Bone marrow (tissue), 2 donors: Measurements from ENCODE around the gene TNNC1.

Experiments
- DNase-seq, 2 donors: peaks; one replicate each; lab custom pipeline; 2025; lab: John Stamatoyannopoulos, UW

Gene TNNC1

DNA sequence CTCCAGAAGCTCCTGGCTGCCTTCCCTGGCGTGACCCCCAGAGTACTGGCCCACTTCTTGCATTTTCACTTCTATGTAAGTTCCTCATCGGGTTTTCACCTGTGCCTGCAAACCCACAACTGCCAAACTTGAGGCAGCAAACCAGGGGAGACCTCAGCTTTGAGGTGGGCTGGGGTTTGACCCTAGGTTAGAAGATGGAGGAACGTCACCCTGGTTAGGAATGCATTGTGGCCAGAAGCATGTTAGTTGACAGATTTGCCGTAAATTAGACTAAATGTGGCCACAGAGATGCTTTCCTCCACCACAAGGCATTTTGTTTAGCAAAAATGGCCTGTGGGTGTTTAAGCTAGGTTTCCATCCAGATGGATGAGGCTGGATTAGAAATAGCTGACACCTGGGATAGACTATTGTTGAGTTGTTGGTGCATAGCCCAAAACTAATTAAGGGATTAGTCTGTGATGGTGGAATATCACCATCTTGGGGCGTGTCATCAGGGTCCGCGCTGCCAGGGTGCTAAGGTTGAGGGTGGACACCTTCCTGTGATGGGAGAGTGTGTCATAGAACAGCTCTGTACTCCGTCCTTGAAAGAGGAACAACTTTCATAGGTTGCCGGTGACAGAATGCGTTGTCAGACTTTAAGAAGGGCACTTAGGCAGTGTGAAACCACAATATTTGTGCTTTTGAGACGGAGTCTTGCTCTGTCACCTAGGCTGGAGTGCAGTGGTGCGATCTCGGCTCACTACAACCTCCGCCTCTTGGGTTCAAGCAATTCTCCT is 5.1 kb upstream of the TNNC1 start:
- no peak for DNase-seq

DNA sequence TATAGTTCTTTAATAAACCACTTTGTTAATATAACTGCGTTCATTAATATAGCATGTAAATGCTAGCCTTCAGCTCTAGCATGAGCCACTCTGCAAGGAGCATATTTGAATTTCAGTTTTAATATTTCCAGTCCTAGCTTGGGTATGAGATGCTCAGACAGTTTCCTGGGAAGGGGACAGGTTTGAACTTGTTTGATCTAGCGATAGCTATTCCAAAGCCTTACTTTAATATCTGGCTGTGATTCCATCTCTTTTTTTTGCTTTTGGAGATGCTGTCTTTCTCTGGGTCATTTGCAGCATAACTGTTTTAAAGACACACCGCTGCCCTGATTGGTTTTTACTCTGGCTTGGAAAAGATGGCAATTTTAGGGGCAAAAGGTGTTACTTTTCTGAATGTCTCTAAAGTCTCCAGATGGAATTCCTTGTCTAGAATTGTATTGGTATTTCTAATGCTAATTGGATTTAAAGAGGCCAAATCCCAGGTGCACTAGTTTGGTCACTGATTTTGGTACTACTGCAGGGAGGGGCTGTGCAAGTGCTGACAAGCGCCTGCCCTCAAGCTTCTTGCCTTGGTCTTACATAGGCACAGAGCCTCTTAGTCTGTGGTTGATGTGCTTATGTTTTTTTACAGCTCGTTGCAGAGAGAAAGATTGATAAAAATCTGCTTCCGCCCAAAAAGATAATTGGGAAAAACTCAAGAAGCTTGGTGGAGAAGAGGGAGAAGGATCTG is 4.4 kb upstream of the TNNC1 start:
- DNase-seq: no peak

- no peak for DNase-seq
These were observed 3.0 kb upstream of the TNNC1 start for GRCh38 chr3:52456800-52457183.

DNA sequence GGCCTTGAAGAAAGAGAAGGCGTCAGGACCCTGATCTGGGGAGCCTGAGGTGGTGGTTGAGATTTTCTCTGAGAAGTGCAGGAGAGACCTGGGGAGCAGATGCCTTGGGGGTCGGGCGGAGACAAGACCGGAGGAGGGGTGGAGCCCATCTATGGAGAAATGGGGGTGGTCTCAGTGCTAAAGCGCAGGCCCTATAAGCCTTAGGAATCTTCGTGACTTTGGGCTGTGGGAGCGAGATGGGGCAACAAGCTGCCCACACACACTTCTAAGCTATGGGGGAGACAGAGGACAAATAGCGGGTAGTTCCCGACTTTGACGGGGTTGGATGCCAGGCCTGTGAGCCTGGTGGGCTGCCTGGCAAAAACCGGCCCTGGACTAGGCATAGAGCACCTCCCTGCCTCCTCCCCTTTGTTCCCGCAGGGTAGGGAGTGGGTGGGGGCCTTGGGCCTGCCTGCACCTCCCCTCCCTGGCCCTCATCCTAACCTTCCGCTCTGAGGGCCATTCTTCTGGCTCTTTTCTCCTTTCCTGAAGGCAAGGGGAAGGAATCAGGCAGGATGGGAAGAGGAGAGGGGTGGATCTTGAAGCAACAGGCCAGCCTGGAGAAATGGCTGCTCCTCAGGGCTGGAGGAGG is 2.4 kb upstream of the TNNC1 start:
- no peak for DNase-seq

- peak; percentile 61 to 77 for DNase-seq
These were observed 1.7 kb upstream of the TNNC1 start, which contains the start of gene NISCH for GRCh38 chr3:52455283-52456168. NISCH (plus strand) TSS chr3:52455604; CDS start chr3:52455642, 38 bp downstream.

DNA sequence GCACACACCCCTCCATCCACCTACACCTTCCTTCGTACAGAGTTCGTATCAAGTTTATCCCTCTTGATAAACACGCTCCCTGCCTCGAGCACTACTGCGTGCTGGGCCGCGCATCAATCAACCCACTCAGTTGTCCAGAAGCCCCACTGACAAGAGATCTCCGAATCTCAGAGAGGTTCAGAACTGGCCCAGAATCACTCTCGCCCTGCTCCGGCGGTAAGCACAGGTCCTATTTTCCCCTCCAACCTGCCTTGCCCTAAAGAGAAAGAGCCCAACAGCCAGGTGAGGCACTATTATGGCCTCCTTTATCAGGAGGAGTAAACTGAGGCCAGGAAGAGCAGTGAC is 1.1 kb upstream of the TNNC1 start:
- no peak for DNase-seq

DNA sequence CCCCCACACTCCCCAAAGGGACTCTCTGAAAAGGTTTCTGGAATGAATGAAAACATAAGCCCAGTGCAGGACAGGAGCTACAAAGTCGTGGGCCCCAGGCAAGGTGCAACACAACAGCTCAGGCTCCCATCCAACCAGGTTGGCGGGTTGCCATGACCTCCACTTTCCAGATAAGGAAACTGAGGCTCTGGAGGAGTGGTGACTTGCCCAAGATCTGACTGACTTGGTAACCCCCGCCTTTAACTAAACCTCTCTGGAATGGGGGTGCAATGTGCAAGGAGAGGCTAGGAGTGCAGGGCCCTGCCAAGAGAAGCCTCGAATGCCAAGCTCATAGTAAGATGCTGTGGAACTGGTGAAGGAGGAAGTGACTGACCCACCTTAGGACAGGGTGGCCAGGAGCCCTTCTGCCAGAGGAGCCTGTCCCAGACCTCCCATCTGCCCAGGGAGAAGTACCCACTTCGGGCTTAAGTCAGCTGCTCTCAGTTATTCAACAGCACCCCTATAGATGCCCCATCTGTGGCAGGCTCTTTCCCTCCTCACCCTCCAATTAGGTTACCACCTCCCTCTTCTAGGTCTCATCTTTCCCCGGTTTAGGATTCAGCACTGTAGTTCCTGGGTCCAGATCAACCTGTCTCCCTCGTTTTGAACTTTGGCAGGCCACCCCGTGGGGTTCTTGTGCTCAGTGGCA is 553 bp upstream of the TNNC1 start:
- no peak for DNase-seq

DNA sequence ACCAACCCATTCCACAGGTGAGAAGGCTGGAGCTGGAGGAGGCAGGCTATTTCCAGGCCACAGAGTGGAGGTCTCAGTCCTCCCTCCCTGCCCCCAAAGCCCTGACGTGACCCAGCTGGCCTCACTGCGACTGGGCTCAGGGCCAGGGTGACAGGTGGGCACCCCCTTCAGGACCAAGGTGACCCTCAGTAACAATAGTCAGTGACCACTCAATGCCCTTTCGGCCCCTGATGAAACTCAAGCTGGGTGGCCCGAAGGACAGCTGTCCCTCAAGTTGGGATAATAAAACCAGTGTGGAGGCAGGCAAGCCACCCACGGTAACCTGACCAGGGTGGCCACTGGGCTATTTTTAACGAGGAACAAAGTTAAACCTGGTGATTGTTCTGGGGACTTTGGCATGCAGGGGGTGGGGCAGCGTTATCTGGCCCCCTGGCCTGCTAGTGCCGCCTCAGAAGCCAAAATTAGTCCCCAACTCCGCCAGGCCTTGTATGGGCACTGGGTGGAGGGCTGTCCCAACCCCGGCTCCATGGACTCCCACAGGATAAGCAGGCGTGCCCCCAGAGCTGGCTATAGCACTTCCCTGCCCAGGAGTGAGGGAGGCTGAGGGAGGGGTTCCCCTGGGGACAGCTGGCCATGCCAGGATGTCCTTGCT is 1.1 kb downstream of the TNNC1 start:
- DNase-seq: no peak

DNA sequence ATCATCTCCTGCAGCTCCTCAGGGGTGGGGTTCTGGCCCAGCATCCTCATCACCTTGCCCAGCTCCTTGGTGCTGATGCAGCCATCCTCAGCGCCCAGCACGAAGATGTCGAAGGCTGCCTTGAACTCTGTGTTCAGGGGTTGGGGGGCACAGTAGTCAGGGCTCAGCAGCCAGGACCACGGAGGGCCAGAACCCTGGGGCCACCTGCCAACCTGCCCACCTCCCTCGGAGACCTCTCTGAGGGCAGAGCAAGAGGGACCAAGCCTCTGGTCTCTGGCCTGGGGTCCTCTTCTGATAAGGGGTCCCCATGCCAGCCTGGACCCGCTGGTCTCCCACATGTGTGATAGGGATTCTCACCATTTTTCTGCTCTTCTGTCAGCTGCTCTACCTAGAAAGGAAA is 1.7 kb downstream of the TNNC1 start:
- no peak for DNase-seq

DNA sequence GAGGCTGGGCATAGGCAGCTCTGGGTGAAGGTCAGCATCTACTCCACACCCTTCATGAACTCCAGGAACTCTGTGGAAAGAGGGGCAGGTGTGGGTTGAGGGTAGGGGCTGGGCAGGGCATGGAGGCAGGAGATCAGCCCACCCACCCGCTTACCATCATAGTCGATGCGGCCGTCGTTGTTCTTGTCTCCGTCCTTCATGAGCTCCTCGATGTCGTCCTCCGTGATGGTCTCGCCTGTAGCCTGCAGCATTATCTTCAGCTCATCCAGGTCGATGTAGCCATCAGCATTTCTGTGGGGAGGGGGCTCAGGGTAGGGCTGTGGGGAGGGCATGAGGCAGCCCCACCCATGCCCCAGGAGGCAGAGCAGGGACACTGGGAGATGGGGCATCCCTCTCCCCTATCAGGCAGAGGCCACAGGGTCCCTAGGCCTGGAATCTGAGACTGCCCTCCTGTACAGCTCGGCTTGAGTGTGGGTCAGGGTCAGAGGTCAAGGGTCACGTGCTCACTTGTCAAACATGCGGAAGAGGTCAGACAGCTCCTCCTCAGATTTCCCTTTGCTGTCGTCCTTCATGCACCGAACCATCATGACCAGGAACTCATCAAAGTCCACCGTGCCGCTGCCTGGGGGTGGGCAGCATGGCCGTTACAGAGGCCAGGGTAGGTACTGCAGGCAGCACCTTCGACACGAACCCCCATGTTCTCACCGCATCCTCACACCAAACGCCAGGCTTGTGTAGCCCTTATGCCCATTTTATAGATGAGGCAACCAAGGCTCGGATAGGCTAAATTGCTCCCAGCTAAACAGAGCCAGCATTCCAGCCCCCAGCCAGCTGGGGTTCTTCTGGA is 2.4 kb downstream of the TNNC1 start:
- no peak for DNase-seq

DNA sequence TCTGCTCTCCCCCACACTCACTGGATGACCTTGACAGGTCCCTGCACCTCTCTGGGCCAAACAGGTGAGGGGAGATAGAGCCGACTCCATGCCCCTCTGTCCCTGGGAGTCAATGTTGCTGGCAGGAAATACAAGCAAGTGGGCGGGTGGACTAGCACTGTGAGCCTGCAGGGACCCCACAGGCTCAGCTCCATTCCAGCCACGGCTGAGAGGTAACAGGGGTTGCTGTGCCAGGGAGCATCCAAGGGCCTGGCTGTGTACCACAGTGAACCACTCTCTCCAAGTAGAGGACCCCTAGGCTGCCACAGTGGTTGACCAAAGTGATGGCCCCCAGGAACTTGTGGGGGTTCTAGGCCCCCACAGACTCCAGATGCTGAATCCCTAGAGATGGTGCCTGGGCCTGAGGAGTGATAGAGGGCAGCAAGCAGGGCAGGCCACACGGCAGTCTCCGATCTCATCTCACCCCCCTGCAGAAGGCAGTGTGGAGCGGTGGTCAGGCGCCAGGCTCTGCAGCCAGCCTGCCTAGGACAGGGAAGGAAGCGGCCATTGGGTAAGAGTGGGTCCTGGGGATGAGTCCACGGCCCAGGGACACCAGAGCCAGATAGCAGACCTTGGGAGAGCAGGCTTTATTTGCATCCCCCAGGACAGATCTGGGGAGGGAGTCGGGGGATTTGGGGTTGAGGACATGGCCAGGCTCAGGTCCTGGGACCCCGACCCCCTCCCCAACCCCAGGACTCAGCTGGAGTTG is 3.2 kb downstream of the TNNC1 start:
- no peak for DNase-seq

- no peak for DNase-seq
These were observed 6.1 kb downstream of the TNNC1 start for GRCh38 chr3:52447512-52448355.

- peak; percentile 48 to 73 for DNase-seq
These were observed 7.0 kb downstream of the TNNC1 start for GRCh38 chr3:52446631-52447511.

GRCh38 chr3:52446042-52446441 is 7.8 kb downstream of the TNNC1 start:
- DNase-seq: no peak

DNA sequence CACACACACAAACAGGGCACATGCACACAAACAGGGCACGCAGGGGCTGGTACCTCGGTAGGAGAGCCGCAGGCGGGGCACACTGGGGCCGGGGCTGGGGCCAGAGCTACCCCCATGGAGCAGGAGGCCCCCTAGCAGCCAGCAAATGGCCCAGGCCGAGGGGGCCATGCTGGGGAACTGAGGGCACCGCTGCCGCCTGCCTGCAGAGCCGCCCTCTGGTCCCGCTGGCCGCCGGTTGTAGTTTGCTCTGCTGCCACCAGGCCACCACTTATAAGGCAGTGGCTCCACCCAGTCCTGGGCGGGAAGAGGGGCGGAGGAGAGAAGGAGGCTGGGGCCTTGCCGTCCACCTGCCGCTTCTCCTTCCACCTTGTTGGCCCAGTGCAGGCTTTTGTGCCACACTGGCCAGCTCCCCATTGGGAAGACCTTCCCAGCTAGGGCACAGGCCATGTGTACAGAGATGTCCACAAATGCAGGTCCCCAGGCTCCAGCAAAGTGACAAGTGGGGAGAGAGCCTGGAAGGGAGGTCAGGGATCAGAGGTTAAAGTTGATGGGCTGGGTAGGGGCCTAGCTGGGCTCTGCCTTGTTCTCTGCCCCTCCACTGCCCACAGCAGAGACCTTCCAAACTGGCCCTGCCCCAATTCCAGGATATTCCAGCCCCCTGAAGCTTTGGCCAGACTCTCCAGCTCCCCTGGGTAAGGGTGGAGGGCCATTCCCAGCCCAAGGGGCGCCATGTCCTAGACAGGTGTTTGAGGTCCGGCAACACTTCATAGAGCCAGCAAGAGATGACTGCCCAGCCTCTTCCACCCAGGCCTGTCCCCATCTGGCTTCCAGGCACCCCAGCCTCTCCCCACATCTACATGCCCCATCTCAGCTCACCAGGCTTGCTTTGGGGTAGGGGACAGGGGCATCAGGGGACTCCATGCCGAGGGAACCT is 8.7 kb downstream of the TNNC1 start, which contains the start of gene SEMA3G:
TSS of gene SEMA3G (minus strand) at position 244 of the 934 bp plus-strand sequence. CDS start at position 168, 76 bp downstream.
- DNase-seq: peak; percentile 33 to 65
